ENCODE data around the gene HTT.

- TF ChIP-seq CTCF (optimal IDR thresholded peaks at IDR 0.05 in 1 of 3, IDR thresholded peaks at IDR 0.05 in 1 of 3, conservative IDR thresholded peaks at IDR 0.05 in 1 of 3; ENCODE audit: extremely low read depth in 1 of 3, insufficient read depth in 2 of 3, low read length in 3 of 3) = no peak
- no peak for TF ChIP-seq EZH2 (IDR thresholded peaks at IDR 0.05; ENCODE audit: low read length)
These were observed 4.8 kb upstream of the HTT start for GRCh38 chr4:3069661-3070199.
